ENCODE results near the gene THUMPD3. TPM values are rescaled to one million over a fixed set of nuclear protein-coding genes. Genes with fewer than 3 reads are reported as not detected.

THUMPD3 gene
- total and polyA plus RNA-seq, 9 of the 15 experiments (the other 6 are each of a cell fraction or from before 2014, with no cell fraction given), result 58.3 to 132 (median 113) TPM

DNA sequence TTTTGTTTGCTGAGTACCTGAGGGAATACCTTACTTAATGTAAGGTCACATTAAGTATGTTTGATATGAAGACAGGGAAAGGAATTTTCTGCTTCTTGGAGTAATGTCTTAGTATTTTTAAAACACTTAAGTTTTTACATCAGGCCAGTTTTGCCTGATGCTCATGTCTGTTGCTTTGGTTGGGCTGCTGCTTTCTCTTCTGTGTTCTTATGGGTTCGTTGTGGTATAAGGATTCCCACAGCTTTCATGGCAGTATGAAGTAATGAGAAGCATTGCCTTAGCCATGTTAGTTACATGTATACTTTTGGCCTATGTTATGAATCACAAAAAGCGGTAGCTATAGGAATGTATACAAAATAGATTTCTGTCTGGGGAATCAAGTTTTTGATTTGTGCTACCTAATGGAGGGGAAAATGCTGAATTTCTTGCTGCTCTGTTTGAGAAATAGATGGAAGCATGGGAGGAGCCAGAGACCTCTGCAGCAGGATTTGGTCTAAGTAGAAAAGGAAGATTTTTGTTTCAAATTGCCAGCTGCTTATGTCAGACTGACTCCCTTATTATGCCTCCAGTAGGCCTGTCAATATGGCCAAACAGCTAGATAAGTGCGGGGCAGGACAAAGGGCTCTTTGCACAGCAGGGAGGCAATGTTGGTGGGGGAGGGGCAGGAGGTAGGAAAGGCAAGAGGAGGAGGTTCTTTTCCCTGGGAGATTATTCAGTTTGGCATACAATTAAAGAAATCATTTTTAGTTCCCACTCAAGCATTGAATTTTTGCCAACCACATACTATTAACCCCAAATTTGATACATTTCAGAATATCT, 39.8 kb downstream of the THUMPD3 start (continued):
- TF ChIP-seq, protein P1, sequence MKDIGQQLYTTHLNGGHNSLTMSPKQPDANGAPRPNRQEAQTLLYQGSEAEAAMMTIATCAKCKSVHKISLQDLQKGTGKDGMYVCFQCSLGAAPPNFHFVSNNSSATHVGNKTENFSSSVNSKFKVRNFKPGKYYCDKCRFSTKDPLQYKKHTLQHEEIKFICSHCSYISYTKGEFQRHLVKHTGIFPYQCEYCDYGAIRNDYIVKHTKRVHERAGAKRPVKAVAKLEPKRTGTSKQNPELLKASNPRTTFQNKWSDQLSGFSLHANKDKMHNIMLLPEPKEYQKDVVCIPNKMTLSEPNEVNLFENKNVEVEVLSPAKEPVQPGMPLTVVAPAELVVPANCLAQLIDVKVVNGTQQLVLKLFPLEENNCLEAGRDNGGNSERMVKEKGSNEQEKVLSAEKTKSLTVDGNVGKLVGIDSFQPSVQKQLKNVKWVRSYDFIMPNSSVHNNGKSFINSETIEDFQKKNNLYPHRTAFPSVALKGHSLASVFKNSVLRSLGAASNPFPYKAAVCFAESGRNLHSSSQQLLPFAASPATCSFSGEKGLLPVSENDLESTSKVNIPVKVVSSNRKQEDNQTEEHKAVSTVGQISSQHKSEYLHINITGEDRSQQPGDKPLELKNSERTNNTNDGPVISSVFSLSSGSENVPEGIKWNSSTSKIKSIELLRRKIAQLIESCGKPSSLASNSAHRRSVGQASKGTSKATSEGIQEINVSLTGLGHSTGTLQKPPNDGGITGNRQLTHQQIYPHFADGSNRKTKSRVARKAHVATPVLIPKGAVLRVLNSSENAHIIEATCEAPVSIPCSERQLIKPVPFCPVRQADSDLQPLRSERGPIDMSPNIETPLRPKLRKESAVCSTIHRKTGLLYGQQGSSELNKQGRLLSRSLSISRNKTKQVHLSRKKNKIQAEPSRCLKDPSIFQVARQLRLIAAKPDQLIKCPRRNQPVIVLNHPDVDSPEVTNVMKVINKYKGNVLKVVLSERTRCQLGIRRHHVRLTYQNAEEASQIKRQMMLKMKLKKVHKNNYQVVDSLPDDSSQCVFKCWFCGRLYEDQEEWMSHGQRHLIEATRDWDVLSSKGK (CRISPR knock-in tag; IDR thresholded peaks at IDR 0.05), result no peak
- no peak for TF ChIP-seq CTCF (IDR thresholded peaks at IDR 0.05 in 2 of 3, conservative IDR thresholded peaks at IDR 0.05 in 1 of 3; ENCODE audit: insufficient read depth in 2 of 3, low read depth in 1 of 3, low read length in 3 of 3)
- TF ChIP-seq HCFC1 (IDR thresholded peaks at IDR 0.05; ENCODE audit: low read depth, low read length), result no peak
- no peak for TF ChIP-seq ZNF146 (CRISPR knock-in tag; IDR thresholded peaks at IDR 0.05; ENCODE audit: unreplicated experiment)
- TF ChIP-seq ELF1 (tag; IDR thresholded peaks at IDR 0.05), result no peak
- no peak for TF ChIP-seq SRSF7 (optimal IDR thresholded peaks at IDR 0.05; ENCODE audit: low read depth, low read length)
- TF ChIP-seq ATF1 (CRISPR knock-in tag; IDR thresholded peaks at IDR 0.05), result no peak
- no peak; the same call in 1 of the 2 replicates for TF ChIP-seq ATF1 (tag; IDR thresholded peaks at IDR 0.05)
- no peak for TF ChIP-seq ZSCAN32 (CRISPR knock-in tag; IDR thresholded peaks at IDR 0.05)
- no peak for TF ChIP-seq WHSC1 (IDR thresholded peaks at IDR 0.05; ENCODE audit: low read length)
- TF ChIP-seq U2AF1 (optimal IDR thresholded peaks at IDR 0.05; ENCODE audit: low read depth, low read length), result no peak
- no peak for TF ChIP-seq SLC30A9 (CRISPR knock-in tag; IDR thresholded peaks at IDR 0.05)
- TF ChIP-seq ZNF584 (CRISPR knock-in tag; IDR thresholded peaks at IDR 0.05; ENCODE audit: low read depth), result no peak
- TF ChIP-seq ZNF12 (CRISPR knock-in tag; IDR thresholded peaks at IDR 0.05), result no peak
- TF ChIP-seq ZFP30 (CRISPR knock-in tag; IDR thresholded peaks at IDR 0.05; ENCODE audit: borderline replicate concordance), result no peak
- TF ChIP-seq RBFOX2 (IDR thresholded peaks at IDR 0.05; ENCODE audit: low read depth, low read length), result 0 out of 2 replicates have a peak, but pooled peaks have one; percentile 9
- no peak for TF ChIP-seq ZNF699 (CRISPR knock-in tag; IDR thresholded peaks at IDR 0.05; ENCODE audit: insufficient replicate concordance)
- no peak for TF ChIP-seq RBM14 (IDR thresholded peaks at IDR 0.05; ENCODE audit: borderline replicate concordance, insufficient read depth, low read depth, low read length)
- no peak for TF ChIP-seq PYGO2 (tag; IDR thresholded peaks at IDR 0.05)
- TF ChIP-seq ZZZ3 (IDR thresholded peaks at IDR 0.05), result no peak
- TF ChIP-seq TRIM24 (IDR thresholded peaks at IDR 0.05), result peak; percentile 65 to 66; a peak in 3 of 4 replicates
- no peak for TF ChIP-seq MBD1 (CRISPR knock-in tag; IDR thresholded peaks at IDR 0.05)
- TF ChIP-seq ZNF436 (CRISPR knock-in tag; IDR thresholded peaks at IDR 0.05), result no peak
